GM21367 (cell line): Measurements from ENCODE around the gene CYB5A.

Source experiments
- ATAC-seq: cut with Tn5 transposase; IDR thresholded peaks from one replicate; pipeline ENCODE4 v1.9.1; 2021; ENCODE audit not compliant: unreplicated experiment

CYB5A gene

GRCh38 chr18:74249181-74249968 is 42.4 kb downstream of the CYB5A start:
- no peak for ATAC-seq

GRCh38 chr18:74248595-74248994 is 43.2 kb downstream of the CYB5A start:
- no peak for ATAC-seq

- ATAC-seq = no peak
Observed at GRCh38 chr18:74248189-74248588, 43.6 kb downstream of the CYB5A start.

- no peak for ATAC-seq
Observed at GRCh38 chr18:74244554-74244953, 47.2 kb downstream of the CYB5A start.

- ATAC-seq = no peak
Observed at GRCh38 chr18:74243127-74243526, 48.6 kb downstream of the CYB5A start.

DNA sequence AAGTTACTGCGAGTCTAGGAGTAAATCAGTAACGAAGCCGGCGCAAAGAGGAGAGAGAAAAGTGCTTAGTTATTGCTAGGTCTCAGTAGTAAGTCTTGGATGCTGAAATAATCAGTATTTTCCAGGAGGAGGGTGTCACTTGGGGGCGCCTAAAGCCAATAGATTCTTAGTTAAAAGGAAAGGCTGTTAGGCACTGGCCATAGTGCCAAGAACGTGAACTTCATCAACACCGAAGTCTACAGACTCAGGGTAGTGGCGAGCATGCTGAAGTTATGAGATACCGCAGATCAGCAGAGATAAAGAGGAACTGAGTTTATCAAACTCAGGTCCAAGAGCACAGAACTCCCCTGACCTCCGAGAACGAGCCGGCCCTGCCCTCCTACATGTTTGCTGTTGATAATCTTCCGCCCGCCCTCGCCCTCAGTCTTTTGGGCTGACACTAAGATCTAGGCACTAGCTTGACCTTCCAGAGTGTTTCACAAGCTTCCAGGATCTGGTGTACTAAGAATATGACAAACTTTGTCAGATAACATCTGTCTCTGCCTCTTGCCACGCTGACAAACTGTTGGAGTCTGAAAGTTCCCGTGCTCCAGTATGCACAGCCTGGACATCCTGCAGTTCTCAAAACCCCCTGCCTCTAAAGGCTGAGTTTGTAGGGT is 49.2 kb downstream of the CYB5A start:
- no peak for ATAC-seq

- no peak for ATAC-seq
Observed at GRCh38 chr18:74241970-74242369, 49.8 kb downstream of the CYB5A start.

- ATAC-seq = no peak
Observed at GRCh38 chr18:74241426-74241825, 50.3 kb downstream of the CYB5A start.

GRCh38 chr18:74239567-74239966 is 52.2 kb downstream of the CYB5A start:
- no peak for ATAC-seq

GRCh38 chr18:74234326-74235171 is 57.2 kb downstream of the CYB5A start:
- ATAC-seq = no peak

- ATAC-seq = no peak
Observed at GRCh38 chr18:74233933-74234325, 57.8 kb downstream of the CYB5A start.

GRCh38 chr18:74230922-74231714 is 60.6 kb downstream of the CYB5A start:
- ATAC-seq = no peak

- ATAC-seq = no peak
Observed at GRCh38 chr18:74229891-74230290, 61.9 kb downstream of the CYB5A start.

DNA sequence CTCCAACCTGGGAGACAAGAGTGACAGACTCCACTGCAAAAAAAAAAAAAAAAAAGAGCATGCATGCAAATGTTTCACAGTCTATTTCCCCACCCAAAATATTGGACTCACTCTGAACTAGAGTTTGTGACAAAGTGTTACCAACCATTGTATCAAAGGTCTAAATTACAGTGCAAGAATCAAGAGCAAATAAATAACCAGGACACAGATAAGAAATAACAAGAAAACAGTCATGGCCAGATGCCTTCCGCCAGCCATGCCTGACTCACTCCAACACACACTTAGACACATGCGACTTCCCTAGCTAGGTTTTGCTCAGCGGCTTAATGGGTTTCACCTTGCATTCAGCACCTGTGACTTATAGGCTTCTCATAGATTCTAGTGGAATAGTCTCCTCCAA is 62.8 kb downstream of the CYB5A start:
- no peak for ATAC-seq

DNA sequence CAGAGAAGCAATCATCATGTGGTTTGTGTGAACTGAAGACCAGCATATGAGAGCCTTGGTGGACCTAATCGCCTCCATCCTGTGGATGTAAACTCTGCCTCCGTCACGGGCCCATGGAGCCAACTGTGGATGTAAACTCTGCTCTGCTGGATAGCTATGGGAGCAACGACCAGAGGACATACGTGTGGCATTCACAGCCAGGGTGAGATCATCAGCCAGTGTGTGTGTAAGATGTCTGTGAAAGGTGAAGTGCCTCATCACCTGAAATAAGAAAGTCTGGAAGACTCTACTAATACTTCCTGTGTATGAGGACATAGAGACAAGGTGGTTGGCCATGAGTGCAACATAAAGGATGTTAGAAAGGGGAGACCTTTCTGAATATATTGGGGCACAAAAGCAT is 63.5 kb downstream of the CYB5A start:
- no peak for ATAC-seq

DNA sequence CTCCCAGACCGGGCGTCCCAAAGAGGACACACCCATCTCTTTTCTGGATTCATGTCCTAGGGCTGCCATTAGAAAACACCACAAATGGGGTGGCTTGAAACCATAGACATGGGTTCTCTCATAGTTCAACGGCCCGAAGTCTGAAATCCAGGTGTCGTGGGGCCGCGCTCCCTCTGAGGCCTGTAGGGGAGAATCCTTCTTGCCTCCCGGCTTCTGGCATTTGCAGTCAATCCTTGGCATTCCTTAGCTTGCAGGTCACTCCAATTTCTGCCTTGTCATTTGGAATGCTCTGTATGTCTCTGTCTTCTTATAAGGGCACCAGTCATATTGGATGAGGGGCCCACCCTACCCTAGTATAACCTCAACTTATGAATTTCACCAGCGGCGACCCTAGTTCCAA is 65.1 kb downstream of the CYB5A start:
- no peak for ATAC-seq

DNA sequence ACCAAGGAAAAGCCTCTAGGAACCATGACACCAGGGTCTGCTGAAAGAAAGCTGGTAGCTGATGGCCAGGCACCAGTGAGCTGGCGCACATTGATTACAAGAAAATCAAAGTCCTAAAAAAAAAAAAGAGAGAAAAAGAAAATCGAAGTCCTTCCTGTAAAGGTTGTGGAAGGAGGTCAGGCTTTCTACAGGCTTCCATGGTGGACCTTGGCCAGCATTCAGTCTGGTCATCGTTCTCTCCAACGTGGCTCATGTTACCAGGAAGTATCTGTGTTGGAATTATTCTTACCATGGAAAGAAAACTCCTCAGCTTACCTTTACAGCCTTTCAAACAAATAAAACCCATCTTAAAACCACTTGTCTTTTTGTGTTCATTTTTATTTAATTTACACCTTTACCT is 65.6 kb downstream of the CYB5A start:
- ATAC-seq = no peak

DNA sequence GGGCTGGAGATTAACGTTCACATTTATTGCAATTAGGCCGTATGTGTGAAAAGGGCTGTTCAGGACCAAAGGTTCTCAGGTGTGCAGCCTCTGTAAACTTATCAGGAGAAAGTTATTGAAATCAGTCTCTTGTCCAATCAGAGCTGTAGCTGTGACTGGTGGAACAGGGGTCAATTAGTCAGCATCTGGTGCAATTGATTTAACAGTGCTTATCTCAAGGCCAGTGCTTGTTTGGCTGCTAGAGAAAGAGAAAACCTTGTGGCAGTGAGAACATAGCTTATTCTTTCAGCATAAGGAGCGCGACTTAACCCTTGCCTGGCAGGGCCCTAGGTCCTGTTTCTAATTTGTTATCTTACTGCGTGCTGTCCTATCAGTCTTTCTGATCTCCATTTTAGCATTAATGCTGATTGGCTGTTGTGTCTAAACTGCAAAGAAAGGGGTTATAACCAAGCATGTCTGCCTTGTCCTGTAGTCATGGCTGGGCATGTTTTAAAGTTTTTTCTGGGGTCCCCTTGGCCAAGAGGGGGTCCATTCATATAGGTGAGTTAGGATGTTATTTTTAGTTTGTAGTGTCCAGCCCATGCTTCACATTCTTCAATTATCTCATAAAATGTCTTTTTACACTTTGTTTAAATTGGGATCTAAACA is 66.4 kb downstream of the CYB5A start:
- ATAC-seq = no peak

GRCh38 chr18:74222710-74223494 is 68.9 kb downstream of the CYB5A start:
- ATAC-seq = no peak

DNA sequence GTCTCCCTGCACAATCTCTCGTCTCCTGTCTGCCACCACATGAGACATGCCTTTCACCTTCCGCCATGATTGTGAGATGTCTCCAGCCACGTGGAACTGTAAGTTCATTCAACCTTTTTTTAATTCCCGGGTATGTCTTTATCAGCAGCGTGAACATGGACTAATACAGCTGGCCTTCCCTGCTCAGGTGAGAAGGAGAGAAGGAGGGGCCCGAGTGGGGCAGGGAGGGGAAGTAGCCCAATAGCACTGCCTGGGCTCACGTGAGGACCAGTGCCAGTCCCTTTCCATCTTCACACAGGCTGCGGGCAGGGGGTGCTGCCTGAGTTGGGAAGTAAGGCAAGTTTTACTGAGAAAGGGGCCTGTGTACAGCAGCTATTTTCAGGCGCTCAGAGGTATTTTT is 70.7 kb downstream of the CYB5A start:
- no peak for ATAC-seq
